ENCODE results near the gene KDM5C.

The KDM5C gene

DNA sequence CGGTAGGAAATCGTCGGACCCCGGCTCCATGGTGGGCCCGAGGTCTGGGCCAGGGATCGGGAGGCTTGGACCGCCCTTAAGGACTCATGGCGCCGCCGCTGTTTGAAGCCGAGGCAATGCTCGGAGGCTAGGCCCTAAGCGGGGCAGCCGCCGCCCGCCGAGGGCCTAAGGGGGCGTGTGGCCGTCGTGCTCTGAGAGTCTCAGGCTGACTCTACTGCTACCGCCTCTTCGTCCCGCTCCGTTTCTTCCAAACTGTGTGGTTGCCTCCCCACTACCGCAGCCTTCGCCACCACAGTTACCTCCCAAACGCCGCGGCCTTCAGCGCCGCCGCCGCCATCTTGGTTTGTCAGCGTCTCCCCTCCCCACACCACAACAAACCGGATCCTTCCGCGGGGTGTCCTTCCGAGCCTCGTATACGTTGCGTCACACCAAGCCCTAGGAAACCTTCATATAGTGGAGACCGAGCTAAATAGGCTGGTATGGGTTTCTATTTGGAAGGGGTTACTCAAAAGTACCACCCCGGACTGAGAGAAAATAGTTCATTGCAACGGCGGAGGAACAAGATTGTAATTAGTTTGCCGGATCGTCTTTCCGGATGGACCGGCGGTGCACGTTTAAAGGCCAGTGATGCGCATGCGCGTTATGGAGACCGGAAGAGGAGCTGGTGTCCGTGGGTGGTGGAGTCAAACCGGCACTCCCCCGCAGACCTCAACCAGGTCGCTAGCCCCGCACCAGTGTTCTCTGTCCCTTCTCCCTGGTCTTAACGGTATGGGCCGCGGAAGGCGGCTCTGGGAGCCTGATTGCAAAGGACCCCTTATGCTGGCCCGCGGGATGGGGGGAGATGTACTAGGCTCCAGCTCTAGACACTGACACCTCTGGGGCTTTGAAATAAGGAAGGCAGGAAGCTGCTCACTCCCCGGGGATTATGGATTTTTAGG lies at the start of gene KDM5C:
KDM5C (minus strand) TSS at position 348 of the 938 bp plus-strand sequence; CDS start at position 30, 318 bp downstream.
- DNase-seq: peak; percentile 96

DNA sequence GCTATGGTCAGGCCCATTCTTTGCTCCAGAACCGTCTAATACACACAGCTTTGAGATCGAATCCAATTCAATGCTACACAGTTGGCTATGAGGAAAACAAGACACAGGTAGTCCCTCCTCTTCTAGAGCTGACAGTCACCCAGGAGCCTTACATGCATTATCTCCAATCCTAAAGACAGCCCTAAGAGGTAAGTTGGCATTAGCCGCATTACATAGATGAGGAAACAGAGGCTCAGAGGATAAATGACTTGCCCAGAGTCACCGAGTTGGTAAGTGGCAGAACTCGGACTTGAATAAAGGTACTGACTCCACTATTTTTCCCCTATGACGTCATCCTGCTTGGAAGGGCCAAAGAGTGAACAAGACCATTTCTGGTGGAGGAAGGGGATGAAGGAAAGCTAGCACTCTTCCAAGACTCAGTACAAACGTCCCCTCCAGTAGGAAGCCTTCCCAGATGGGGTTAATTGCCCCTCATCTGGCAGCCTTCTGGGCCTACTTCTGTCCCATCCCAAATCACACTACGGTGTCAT lies 47.9 kb upstream of the KDM5C start:
- no peak for DNase-seq

DNA sequence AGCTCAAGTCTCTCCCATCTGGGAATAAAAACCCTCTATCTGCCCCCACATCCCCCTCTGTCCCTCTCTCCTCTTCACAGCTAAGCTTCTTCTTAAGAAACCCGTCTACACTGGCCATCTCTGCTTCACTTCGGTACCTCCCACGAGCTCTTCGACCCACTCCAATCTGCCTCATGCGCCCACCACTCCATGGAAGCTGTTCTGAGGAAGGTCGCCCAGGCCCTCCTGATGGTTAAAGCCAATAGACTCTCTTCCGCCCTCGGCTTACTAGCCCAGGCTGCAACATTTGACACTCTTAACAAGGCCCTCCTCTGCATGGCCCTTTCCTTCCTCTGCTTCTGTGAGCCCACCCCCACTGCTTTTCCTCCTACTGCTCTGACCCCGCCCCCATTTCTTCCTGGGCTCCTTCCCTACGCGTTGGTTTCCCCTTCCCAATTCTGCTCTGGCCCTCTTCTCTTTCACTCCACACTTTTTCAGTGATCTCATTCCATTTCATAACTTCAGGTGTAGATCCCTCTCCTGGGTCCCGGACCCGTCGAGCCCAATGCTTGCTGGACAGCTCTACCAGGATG lies 44.6 kb upstream of the KDM5C start:
- no peak for DNase-seq

DNA sequence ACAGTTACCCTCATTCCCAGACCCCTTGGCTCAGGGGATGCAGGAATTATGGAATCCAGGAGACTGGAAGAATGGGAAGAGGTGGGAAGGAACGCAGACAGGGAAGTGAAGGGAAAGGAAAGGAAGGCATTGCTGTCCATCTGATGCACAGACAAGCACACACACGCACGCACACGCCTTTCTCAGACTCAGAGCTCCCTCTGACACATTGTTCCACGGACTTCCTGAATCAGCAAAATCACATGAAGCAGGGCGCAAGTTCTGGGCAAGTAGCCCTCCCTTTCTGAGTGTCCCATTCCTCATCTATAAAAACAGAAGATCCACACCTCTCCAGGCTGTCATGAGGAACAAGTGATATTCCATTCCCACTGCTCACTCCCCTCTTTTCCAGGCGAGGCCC lies 43.2 kb upstream of the KDM5C start:
- DNase-seq: no peak

DNA sequence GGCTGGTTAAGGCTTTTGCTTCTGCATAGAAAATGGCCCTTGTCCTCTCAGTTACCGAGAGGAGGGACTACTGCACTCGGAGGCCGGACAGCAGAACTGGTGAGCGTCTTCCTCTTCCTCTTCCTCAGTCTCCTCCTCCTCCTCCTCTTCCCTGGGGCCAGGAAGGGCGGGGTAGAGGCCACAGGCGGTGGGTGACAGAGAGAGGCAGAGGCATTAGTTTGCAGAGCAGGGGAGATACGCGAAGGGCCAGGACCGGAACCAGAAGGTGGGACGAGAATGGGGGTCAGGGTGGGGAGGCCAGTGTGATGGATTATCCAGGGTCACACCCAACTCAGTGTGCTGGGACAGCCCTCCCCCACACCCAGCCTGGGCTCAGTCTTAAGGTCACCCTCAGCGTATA lies 41.9 kb upstream of the KDM5C start:
- DNase-seq: no peak

DNA sequence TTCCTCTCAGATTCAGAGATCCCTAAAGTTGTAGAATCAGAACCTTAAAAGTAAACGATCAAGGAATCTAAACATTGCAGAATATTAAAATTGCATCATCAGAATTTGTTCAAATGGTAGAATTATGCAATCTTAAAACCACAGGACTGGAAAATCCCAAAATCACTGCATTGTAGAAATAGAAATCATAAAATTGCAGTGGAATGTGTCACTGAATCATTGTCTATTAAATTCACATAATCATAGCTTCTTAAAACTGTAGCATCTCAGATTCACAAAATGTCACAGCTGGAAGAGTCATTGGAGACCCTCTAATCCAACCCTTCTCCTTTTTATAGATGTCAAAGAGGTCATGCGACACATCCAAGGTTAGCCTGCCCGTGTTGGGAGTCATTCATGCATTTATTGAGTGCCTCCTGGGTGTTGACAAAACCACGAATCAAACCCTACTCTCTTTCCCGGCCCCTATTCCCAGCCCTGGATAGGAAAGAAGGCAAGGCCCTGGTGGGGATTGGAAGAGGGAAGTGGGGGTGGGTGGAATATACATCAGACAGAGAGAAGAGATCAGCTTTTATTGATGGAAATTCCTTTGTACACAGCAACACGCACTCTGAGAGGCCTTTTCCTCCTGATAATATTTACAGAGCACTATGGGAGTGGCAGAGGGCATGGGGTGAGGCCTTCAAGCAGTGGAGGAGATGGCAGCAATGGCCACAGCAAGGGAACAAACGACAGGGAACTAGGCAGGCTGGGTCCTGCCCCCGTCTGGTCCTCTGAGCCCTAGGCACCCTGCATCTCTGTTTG lies 41.0 kb upstream of the KDM5C start:
- no peak for DNase-seq

DNA sequence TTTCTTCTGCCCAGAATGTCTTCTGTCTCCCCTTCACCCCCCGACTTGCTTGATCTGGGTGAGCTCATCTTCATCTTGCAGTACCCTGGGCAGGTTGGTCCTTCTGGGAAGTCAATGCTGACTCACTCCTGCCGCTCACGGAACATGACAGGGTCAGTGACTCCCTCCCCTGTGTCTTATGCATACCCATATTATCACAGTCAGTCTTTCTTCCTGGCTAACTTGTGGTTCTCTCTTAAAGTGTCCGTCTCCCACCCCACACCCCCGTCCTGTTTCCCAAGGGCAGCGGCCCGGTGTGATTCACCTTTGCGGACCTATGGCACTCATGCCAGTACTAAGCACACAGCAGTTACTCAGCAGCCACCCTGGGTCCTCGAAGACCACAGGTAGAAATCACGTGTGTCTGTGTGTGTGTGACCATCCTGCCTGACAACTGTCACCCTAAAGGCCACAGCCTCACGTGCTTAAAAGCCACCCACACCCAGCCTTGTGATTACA lies 38.6 kb upstream of the KDM5C start:
- DNase-seq: peak; percentile 73

DNA sequence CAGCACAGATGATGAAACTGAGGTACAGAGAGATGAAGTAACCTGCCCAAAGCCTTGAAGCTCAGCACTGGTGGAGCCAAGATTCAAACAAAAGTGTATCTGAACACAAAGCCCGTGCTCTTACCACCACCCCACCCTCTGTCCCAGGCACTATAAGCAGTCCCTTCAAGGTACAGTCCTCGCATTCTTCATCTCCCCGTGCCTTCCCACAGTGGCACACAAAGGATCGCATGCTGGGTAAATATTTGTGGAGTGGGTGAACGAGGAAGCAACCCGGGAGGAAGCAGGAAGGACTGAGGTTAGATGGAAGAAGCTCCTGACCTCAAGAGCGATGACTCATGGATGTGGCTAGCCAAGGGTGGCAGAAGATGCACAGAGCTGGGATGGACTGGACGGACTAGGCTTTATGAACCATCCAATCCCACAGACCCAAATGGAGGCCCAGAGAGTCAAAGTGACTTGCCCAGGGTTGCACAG lies 37.9 kb upstream of the KDM5C start:
- peak; percentile 63 for DNase-seq

DNA sequence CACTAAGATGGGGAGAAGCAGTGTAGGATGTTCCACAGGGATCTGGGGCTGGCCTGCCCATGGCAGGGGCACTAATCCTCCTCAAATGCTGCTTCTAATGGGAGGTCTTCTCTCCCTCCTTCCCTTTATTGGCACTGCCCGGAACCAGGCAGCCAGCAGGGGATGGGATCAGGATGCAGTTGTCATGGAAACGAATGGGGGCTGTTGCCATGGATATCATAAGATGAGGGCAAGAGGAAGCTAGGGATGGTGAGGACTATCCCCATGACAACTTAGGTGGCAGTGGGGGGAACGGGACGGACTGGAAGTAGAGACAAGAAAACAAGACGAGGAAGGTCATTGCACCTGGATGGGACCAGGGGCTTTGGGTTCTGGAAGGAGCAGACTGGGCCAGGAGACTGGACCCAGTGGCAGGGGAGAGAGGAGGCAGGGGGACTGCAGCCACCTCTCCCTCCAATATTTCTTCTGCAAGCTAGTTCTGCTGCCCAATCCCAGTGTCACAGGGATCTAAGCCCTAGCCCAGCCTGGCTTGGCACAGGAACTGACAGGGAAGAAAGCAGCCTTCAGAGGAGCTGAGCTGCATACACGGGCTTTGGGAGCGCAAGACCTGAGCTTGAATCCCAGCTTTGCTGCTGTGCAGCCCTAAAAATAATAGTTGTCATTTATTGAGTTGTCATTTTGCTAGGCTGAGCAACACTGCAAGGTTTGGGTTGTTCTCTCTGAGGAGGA lies 37.3 kb upstream of the KDM5C start:
- no peak for DNase-seq

DNA sequence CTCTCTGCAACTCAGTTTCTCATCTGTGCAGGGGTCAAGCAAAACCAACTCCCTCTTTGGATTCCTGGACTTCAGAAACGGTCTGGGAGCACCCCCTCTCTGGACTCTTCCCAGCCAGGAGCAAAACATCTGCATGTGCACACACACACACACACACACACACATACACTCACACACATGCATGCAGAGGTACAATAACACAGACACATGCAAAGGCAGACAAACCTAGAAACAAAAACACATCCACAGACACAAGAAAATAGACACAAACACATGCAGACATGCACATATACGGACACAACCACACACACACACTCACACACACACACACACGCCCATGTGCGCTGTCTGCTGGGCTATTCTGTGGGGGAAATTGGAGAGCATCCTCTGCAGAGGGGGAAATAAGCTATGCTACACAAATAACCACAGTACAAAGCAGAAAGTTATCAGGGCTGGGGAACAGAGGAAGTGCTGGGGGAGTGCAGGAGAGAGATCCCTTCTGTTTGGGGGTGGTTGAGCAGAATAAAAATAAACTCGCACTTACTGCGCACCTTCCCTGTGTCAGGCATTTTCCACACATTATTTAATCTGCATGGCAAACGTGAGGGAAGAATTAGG lies 36.5 kb upstream of the KDM5C start:
- no peak for DNase-seq

DNA sequence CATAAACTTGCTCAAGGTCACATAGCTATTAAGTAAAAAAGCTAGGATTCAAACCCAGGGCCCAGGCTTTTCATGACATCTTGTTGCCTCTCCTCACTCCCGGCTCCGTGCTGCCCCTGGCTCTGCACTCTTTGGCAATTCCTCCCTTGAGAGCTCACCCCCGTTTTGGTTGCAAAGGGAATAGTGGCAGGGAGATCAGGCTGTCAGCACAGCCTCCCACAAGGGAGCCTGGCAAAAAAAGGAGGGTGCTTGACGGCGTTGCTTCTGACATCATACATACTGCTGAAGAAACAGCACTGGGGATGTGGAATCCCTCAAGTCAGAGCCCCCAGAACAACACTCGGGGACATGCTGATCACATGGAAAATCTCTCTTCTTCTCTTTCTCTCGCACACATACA lies 35.8 kb upstream of the KDM5C start:
- DNase-seq: no peak

DNA sequence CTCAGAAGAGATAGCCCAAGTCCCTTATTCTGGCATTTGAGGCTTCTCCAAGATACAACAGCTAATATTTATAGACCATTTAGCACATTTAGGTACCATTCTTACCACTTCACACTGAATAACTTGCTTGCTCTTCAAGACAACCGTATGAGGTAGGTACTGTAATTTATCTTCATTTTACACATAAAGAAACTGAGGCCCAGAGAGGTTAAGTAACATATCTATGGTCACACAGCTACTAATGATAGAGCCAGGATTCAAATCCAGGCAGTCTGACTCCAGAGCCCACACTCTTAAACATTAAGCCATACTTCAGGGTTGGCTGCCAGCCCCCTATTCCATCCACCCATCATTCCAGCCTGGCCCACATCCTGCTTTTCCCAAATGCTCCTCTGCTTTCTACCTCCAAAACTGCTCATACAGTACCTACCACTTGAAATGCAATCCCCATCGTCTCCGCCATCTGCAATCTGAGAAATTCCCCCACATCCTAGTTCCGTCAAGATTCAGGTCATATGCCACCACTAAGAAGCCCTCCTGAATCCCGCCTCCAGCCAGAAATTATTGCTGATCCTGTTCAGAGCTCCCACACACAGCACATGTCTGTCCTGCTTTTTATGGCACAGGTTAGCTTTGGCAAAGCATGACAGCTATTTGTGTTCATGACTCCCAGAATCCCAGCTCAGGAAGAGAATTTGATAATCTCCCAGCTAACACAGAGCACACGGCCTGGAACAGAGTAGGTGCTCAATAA lies 32.8 kb upstream of the KDM5C start:
- DNase-seq: no peak

DNA sequence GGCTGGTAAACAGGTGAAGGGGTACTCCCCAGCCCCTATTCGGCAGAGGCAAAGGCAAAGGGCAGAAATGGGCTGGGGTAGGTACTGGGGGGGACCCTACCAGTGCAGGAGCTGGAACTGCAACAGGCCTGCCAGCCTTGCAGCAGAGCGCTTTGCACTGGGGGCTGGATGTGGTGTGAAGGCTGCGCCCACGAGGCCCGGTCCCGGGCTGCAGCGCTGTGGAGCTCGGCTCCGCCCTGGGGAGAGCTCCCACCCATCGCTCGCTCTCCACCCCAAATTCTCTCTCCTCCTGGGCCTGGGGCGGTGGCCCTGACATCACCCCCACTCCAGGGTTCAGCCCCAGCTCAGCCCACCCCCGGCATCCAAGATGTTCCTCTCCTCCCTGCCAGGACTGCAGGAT lies 32.2 kb upstream of the KDM5C start:
- no peak for DNase-seq

DNA sequence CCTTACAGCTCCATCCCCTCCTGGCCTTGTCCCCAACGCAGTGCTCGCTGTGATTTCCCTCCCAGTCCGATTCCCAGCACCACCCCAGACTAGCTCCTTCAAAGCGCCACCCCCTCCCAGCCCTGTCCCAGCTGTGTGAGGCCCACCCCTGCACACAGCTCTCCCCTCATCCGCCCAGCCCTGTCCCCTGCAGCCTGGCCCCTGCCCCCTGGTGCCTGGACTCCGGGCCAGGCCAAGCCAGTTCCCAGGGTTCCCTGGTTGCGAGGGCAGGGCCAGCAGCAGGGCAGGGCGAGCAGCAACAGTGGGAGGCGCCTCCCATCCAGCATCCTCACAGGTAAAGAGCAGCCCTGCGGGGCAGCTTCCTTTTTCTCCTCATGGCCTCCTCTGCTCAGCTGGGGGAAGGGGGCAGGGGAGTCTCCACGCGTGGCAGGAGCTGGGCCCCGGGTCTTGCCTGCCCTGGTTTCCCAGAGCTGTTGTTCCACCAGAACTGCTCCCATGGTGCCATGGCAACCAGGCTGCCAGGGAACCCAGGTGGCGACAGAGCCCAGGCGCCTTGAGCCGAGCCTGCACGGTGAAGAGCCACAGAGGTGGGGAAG lies 31.5 kb upstream of the KDM5C start:
- no peak for DNase-seq

DNA sequence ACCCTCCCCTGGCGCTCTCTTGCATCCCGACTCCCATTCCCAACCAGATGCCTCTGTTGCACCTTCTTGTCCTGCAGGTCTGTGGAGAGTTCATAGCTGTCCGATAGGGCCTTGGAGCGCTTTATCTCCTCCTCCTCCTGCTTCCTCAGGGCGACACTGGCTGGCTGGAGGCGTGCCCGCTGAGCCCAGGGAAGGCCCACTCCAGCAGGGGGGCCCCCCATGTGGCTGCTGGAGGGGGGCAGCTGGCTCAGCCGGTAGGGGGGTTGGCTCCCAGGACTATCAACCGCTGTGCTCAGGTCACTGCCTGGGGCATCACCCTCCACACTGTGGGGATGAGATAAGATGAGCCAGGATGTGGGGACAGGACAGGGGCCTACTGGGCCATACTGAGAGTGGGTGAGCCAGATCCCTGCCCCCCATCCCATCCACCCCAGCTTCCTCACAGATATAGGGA lies 30.8 kb upstream of the KDM5C start:
- no peak for DNase-seq

DNA sequence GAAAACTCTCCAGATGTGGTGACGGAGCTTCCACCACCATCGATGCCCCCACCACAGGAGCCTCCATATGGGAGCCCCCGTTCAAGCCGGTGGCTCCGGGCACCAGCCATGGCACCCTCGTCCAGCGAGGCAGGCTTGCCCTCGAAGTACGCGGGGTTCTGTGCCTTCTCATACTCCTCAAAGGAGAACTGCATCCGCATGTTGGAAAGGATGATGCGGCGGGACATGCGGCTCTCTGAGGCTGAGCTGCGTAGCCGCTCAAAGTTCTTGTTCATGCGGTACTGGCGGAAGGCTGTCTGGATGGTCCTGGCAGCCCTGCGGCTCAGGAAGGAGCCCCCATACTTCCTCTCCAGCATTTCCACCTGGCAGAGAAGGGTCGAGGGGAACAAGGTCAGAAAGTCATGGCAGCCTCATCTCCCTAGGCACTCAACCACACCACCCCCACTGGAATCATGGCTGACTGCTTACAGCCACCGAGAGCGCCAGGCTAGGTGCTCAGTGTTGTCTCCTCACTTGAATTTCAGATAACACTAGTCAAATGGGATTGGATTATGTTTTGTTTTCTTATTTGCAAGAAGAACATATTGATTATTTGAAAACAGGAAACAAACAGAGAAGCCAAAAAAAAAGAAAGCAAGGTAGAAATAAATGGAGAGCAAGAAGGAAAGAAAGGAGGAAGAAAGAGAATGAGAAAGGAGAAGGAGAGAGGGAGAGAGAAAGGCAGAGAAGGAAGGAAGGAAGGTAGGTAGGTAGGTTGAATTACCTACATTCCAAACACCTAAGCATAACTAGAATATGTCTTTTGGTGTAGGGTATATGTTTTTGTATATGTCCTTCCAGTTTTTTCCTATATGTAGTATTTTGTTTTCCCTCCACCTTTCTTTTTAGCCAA lies 29.8 kb upstream of the KDM5C start:
- no peak for DNase-seq

DNA sequence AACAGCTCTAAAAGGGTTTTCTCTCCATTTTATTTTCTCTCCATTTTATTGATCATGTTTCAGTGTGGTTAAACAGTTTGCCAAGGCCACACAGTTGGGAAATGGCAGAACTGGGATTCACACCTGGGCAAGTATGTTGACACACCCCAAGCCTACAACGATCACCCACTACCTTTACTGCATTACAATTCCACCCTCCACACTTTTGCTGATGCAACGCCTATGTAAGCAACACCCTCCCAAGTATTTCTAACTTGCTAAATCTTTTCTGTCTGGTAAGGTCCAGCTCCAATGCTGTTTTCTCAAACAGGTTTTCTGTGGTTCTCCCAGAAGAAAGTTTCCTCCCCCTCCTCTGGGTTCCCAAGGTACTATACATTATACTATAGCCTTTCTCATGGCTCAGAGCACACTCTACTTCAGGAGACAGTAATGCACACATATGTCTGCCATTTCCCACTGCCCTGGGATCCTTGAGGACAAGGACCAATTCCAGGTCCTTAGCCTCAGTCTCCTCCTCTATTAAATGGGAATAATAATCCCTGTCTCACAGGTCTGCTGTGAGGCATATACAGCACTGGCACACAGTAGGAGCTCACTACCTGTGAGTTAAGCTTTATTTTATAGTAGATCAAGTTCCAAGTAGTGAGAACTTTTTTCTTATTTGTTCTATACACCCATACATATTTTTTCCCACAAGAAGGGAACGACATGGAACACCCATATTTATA lies 28.4 kb upstream of the KDM5C start:
- no peak for DNase-seq

DNA sequence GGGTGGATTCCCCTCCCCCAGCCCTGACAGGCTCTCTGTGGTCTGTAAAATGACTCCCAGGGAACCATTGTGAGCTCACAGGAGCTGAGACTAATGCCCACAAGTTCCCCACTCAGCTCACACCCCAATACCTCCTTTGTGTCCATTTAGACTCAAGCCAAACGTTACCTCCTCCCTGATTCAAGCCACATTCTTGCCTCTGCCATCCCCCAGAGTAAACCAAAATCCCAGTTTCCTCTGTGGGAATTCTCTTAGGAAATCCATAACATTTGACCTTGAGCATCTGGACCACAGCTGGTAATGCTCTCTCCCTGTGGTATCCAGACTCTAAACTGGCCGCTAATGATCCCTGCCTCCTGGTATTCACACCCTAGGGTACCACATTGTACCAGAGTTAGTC lies 26.3 kb upstream of the KDM5C start:
- DNase-seq: no peak

DNA sequence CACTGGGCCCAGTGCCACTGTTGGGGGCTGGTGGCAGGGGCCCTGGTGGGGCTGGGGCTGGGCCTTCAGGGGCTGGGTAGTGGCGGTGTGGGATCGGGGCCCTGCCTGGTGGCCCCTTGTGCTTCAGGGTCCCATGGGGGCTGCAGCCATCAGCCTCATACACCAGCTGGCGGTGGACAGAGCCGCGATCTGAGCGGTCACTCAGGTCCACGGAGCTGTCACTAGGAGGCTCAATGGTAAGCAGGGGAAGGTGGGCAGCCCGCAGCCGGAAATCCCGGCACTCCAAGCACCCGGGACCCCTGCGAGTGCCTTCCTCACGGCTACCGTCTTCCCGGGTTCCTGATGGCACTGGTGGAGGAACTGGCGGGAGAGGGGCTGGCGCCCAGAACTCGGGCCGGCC lies 25.5 kb upstream of the KDM5C start:
- DNase-seq: no peak

All from activated CD4-positive, alpha-beta T cell treated with anti-CD3 and anti-CD28 coated beads, Interleukin-10, Interleukin-2, amounts not matched to agents 100 ng/mL and 50 ng/mL, durations not matched to agents 16 hours and 8 hours (primary cell).